Upper lobe of left lung (tissue), 4 donors: ENCODE measurements around the gene PTPRK.

Source experiments
- CTCF ChIP-seq, 6 experiments: fragments of 450-650 bp in 4 of 6; fragments of 200-600 bp in 2 of 6; sonication (generic) in 2 of 6; IDR thresholded peaks; one replicate each; pipeline ENCODE4 v1.5.1; 2016 to 2019; ENCODE audit warnings: antibody characterized with exemption in 6 of 6
- EP300 ChIP-seq, 4 donors: sonication (generic); formaldehyde crosslinking; IDR thresholded peaks; one replicate each; pipeline ENCODE4 v1.5.1; 2017; ENCODE audit warnings: antibody characterized with exemption in 4 of 4, control low read depth in 2 of 4
- POLR2A ChIP-seq, 4 donors: fragments of 450-650 bp; IDR thresholded peaks; one replicate each; pipeline ENCODE4 v1.5.1; 2016 to 2017; ENCODE audit warnings: antibody characterized with exemption in 4 of 4, mild to moderate bottlenecking in 2 of 4
- POLR2AphosphoS5 ChIP-seq, 2 donors: sonication (generic); formaldehyde crosslinking; IDR thresholded peaks; one replicate each; pipeline ENCODE4 v1.5.1; 2017; ENCODE audit warnings: antibody characterized with exemption in 2 of 2

- TF ChIP-seq CTCF (IDR thresholded peaks at IDR 0.05) (no peak), EP300 (IDR thresholded peaks at IDR 0.05) (no peak), POLR2A (IDR thresholded peaks at IDR 0.05) (no peak), POLR2AphosphoS5 (IDR thresholded peaks at IDR 0.05) (no peak)
Observed at GRCh38 chr6:128519931-128520435, 416 bp downstream of the PTPRK start.
